HepG2 (cell line): ENCODE data around the gene NPFFR1. TPM values are rescaled to one million over a fixed set of nuclear protein-coding genes. Genes with fewer than 3 reads are reported as not detected.

Experiments used
- ATAC-seq: fragments of 200-7000 bp; cut with Tn5 transposase; 3 replicates; pipeline ENCODE4 v1.9.1; 2020; ENCODE audit warnings: mild to moderate bottlenecking, moderate library complexity
- BruUV-seq: library from RNA; stranded (reverse); fragments of 400-500 nt; replicated peaks from 2 replicates; lab custom pipeline; 2021; lab: Mats Ljungman, UMichigan
- CTCF ChIA-PET: fragments of 300-600 bp; formaldehyde crosslinking; extraction: SDS; loops from one replicate; lab custom pipeline; 2021; ENCODE audit warnings: low total read pairs, inconsistent platforms, low intra/inter-chr PET ratio; lab: Yijun Ruan, JAX
- POLR2A ChIA-PET: fragments of 350-600 bp; sonication (Branson Sonifier 250); formaldehyde crosslinking; loops from one replicate; lab custom pipeline; 2020; ENCODE audit warnings: antibody characterized with exemption, inconsistent platforms; lab: Yijun Ruan, JAX
- DNase-seq: peaks from one replicate; pipeline ENCODE4 v3.0.0-alpha.2; 2015; ENCODE audit warnings: low spot score
- FAIRE-seq: peaks from 3 replicates; lab custom pipeline; 2011; peaks lifted over from hg19 to GRCh38; lab: Jason Lieb, UNC
- H2AFZ ChIP-seq: one replicate; pipeline ENCODE4 v1.6.1; 2011; ENCODE audit warnings: low read length, inconsistent platforms
- H3K27ac ChIP-seq: fragments of 300-600 bp; 3 replicates; pipeline ENCODE4 v1.8.0; 2011; ENCODE audit warnings: mixed run types, mild to moderate bottlenecking, mixed read lengths, low read length, inconsistent platforms; ENCODE audit not compliant: insufficient read depth; ENCODE audit errors: extremely low read length
- H3K27me3 ChIP-seq, 2 experiments: fragments of 200-600 bp in 1 of 2; 2 replicates in 1 of 2; 3 replicates in 1 of 2; pipeline versions ENCODE4 v1.6.0 to v1.8.0; 2011; ENCODE audit warnings: low read length in 2 of 2, mild to moderate bottlenecking in 2 of 2, moderate library complexity in 2 of 2, inconsistent platforms in 1 of 2; ENCODE audit not compliant: insufficient read depth in 2 of 2, control insufficient read depth in 1 of 2
- H3K36me3 ChIP-seq, 2 experiments: fragments of 200-600 bp in 1 of 2; replicated peaks in 1 of 2; 2 replicates in 1 of 2; 3 replicates in 1 of 2; pipeline versions ENCODE4 v1.5.1 to v1.8.0; 2011; ENCODE audit warnings: low read length in 2 of 2, inconsistent platforms in 1 of 2; ENCODE audit not compliant: insufficient read depth in 2 of 2, control insufficient read depth in 1 of 2
- H3K4me1 ChIP-seq: 2 replicates; pipeline ENCODE4 v1.5.1; 2012; ENCODE audit warnings: low read length, inconsistent platforms; ENCODE audit not compliant: insufficient read depth
- H3K4me2 ChIP-seq: 2 replicates; pipeline ENCODE4 v1.6.0; 2011; ENCODE audit warnings: low read depth, low read length, inconsistent platforms
- H3K4me3 ChIP-seq, 3 experiments: fragments of 200-600 bp in 1 of 3; sonication (generic), shearing (Covaris generic) in 1 of 3; replicated peaks in 1 of 3; 2 replicates each; pipeline ENCODE4 v1.5.1; 2011 to 2016; ENCODE audit warnings: low read length in 3 of 3, inconsistent platforms in 2 of 3, low read depth in 2 of 3, mild to moderate bottlenecking in 2 of 3, control low read depth in 1 of 3, mixed read lengths in 1 of 3; ENCODE audit not compliant: insufficient read depth in 1 of 3
- H3K79me2 ChIP-seq: one replicate; pipeline ENCODE4 v1.6.1; 2011; ENCODE audit warnings: low read length, inconsistent platforms; ENCODE audit not compliant: insufficient read depth
- H3K9ac ChIP-seq: 2 replicates; pipeline ENCODE4 v1.6.0; 2011; ENCODE audit warnings: mild to moderate bottlenecking, low read depth, low read length, inconsistent platforms; ENCODE audit not compliant: insufficient read depth
- H3K9me3 ChIP-seq: 2 replicates; pipeline ENCODE4 v1.5.1; 2012; ENCODE audit warnings: mild to moderate bottlenecking, low read length
- H4K20me1 ChIP-seq: 2 replicates; pipeline ENCODE4 v1.6.0; 2011; ENCODE audit warnings: inconsistent platforms, mild to moderate bottlenecking, low read length, moderate library complexity; ENCODE audit not compliant: insufficient read depth
- AKAP8 ChIP-seq: sonication (generic); formaldehyde crosslinking; IDR thresholded peaks from 2 replicates; pipeline ENCODE4 v1.5.1; 2020; ENCODE audit warnings: mild to moderate bottlenecking, missing genetic modification reagents
- GATAD1 ChIP-seq: IDR thresholded peaks from 2 replicates; pipeline ENCODE4 v1.6.1; 2016; ENCODE audit warnings: missing genetic modification reagents, missing compliant biosample characterization
- HMGA1 ChIP-seq: sonication (generic); formaldehyde crosslinking; conservative IDR thresholded peaks from 2 replicates; pipeline ENCODE4 v1.4.0; 2020; ENCODE audit warnings: missing genetic modification reagents
- NRL ChIP-seq: sonication (generic); formaldehyde crosslinking; IDR thresholded peaks from 2 replicates; pipeline ENCODE4 v1.5.0; 2020; ENCODE audit warnings: missing genetic modification reagents, mild to moderate bottlenecking, moderate library complexity, borderline replicate concordance
- PAXIP1 ChIP-seq: sonication (generic); formaldehyde crosslinking; conservative IDR thresholded peaks from 2 replicates; pipeline ENCODE4 v1.4.0; 2020; ENCODE audit warnings: mild to moderate bottlenecking, missing genetic modification reagents, moderate library complexity
- SP1 ChIP-seq, 2 experiments: fragments of 450-650 bp in 1 of 2; sonication (generic) in 1 of 2; formaldehyde crosslinking in 1 of 2; IDR thresholded peaks; 2 replicates each; pipeline versions ENCODE4 v1.4.0 to v1.6.1; 2016 to 2020; ENCODE audit warnings: missing genetic modification reagents in 1 of 2
- ZBTB2 ChIP-seq: sonication (generic); formaldehyde crosslinking; IDR thresholded peaks from 2 replicates; pipeline ENCODE4 v1.8.0; 2022; ENCODE audit warnings: low read depth, missing genetic modification reagents
- ZNF432 ChIP-seq: sonication (generic); formaldehyde crosslinking; IDR thresholded peaks from 2 replicates; pipeline ENCODE4 v1.5.0; 2020; ENCODE audit warnings: missing genetic modification reagents, mild to moderate bottlenecking, borderline replicate concordance
- ZNF7 ChIP-seq: IDR thresholded peaks from 2 replicates; pipeline ENCODE4 v1.6.1; 2016; ENCODE audit warnings: missing biosample characterization, missing genetic modification reagents
- WGBS: methylation state at CpG from one replicate; pipeline ENCODE4 v1.1.6; 2017; ENCODE audit warnings: low lambda C conversion rate; 5-methylcytosine and 5-hydroxymethylcytosine counted together
- in situ Hi-C: cut with HindIII; loops from 2 replicates; pipeline ENCODE4 v1.10.0; 2017; ENCODE audit warnings: low pct_unique_long_range_greater_than_20kb; ENCODE audit not compliant: extremely low pct_ligation_motif_present
- intact Hi-C: fragments of 100-400 bp; cut with micrococcal nuclease; formaldehyde crosslinking; loops from one replicate; pipeline ENCODE4 v1.10.0; 2022; ENCODE audit not compliant: unreplicated experiment
- polyA plus RNA-seq, 8 experiments: library from polyadenylated mRNA; depleted of rRNA in 3 of 8; stranded (reverse) in 7 of 8; unstranded in 1 of 8; fragments of >200 nt; fragmentation: Illumina TruSeq in 4 of 8; extraction: Trizol in 4 of 8; gene quantifications; 2 replicates each; pipeline versions ENCODE4 v1.2.1 to v1.2.3, GENCODE V29; 2011 to 2016; ENCODE audit warnings: low read depth in 4 of 8, missing spikeins in 1 of 8, mixed read lengths in 1 of 8; ENCODE audit not compliant: insufficient read depth in 1 of 8
- total RNA-seq, 5 experiments: library from RNA; depleted of rRNA; stranded (reverse); fragments of >200 nt; fragmentation: Illumina TruSeq; extraction: Trizol; gene quantifications; 2 replicates each; pipeline ENCODE4 v1.2.3, GENCODE V29; 2016; ENCODE audit warnings: low read depth in 1 of 5
- TF ChIP-seq, protein P1 (sequence below): sonication (generic); formaldehyde crosslinking; IDR thresholded peaks from 2 replicates; pipeline ENCODE4 v1.4.0; 2020; ENCODE audit warnings: missing genetic modification reagents, mild to moderate bottlenecking, borderline replicate concordance

Gene NPFFR1
- total and polyA plus RNA-seq, 2 of the 13 experiments (the other 11 are each of a cell fraction or from before 2014, with no cell fraction given) = under 0.01 TPM; not detected in 1

DNA sequence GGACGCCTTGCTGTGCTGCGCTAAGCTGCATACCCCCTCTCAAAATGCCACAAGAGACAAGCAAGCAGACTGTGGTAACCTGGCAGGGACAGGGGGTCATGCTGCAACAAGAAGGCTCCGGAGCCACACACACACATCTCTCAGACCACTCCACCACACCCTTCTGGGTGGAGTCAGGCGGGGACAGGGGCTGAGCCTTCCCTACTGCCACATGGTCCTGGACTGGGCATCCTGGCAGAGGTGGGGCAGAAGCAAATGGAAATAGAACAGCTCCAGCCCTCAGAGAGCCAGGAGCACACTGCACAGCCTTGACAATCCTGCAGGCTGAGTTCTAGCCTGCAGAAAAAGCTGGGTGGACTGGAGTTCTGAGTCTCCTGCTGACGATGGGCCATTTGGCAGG, 28.4 kb upstream of the NPFFR1 start:
- ATAC-seq = no peak
- FAIRE-seq = no peak
- Histone ChIP-seq H3K9ac (no peak overlapping the region), H3K4me1 (peaks cover 27% of the 10 kb centered on the region), H3K4me3 (no peak overlapping the region), H4K20me1 (no peaks in the 10 kb centered on the region), H3K9me3 (no peaks in the 10 kb centered on the region), H3K4me2 (no peak overlapping the region), H3K79me2 (peaks cover 2% of the 10 kb centered on the region), H3K36me3 (peaks cover 0 to 41% of the 10 kb centered on the region in 2 experiments; a peak in 4 of 5 replicates), H2AFZ (no peak overlapping the region), H3K27me3 (no peaks in the 10 kb centered on the region)
- WGBS = 88% methylated on average over 3 of the region's 5 CpGs
- ChIA-PET CTCF (no interaction called here), POLR2A (interaction anchor here (1.2 kb wide), 1 partner anchor 12 kb away, joined by 3 read pairs; no protein-coding TSS in a partner anchor)
- in situ Hi-C loops (no loop called here), intact Hi-C loops (no loop called here)
- no TSS peak for BruUV-seq
- TF ChIP-seq ZNF432 (CRISPR knock-in tag) (no peak), SP1 (IDR thresholded peaks at IDR 0.05) (no peak), SP1 (CRISPR knock-in tag; IDR thresholded peaks at IDR 0.05) (no peak), PAXIP1 (CRISPR knock-in tag) (no peak), GATAD1 (no peak), ZBTB2 (CRISPR knock-in tag) (no peak), HMGA1 (CRISPR knock-in tag) (no peak), NRL (CRISPR knock-in tag) (no peak), AKAP8 (CRISPR knock-in tag) (no peak), ZNF7 (no peak)
- TF ChIP-seq, protein P1, sequence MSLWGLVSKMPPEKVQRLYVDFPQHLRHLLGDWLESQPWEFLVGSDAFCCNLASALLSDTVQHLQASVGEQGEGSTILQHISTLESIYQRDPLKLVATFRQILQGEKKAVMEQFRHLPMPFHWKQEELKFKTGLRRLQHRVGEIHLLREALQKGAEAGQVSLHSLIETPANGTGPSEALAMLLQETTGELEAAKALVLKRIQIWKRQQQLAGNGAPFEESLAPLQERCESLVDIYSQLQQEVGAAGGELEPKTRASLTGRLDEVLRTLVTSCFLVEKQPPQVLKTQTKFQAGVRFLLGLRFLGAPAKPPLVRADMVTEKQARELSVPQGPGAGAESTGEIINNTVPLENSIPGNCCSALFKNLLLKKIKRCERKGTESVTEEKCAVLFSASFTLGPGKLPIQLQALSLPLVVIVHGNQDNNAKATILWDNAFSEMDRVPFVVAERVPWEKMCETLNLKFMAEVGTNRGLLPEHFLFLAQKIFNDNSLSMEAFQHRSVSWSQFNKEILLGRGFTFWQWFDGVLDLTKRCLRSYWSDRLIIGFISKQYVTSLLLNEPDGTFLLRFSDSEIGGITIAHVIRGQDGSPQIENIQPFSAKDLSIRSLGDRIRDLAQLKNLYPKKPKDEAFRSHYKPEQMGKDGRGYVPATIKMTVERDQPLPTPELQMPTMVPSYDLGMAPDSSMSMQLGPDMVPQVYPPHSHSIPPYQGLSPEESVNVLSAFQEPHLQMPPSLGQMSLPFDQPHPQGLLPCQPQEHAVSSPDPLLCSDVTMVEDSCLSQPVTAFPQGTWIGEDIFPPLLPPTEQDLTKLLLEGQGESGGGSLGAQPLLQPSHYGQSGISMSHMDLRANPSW (CRISPR knock-in tag) = no peak
- TF ChIP-seq, all 625 proteins: peak for 0
- no peak for DNase-seq
- no peak overlapping the region for H3K27ac ChIP-seq
